Thymus (tissue), 11 donors: ENCODE measurements around the gene KRT78. TPM values are rescaled to one million over a fixed set of nuclear protein-coding genes. Genes with fewer than 3 reads are reported as not detected.
"Not testable (repeated sequence)": the region's sequence is repeated elsewhere in the genome, so short reads cannot be mapped to it uniquely, and the experiment has no call there.

Source experiments
- DNase-seq, 9 donors: peaks; one replicate each; pipeline ENCODE4 v3.0.0-alpha.2; 2013; ENCODE audit warnings: low spot score in 9 of 9, low read depth in 6 of 9, missing footprints in 1 of 9
- H3K27ac ChIP-seq, 2 donors: one replicate each; pipeline ENCODE4 v1.5.1; 2013; ENCODE audit warnings: control low read depth in 1 of 2, low read depth in 1 of 2, low read length in 1 of 2, mild to moderate bottlenecking in 1 of 2, moderate library complexity in 1 of 2
- H3K27me3 ChIP-seq, 2 donors: one replicate each; pipeline ENCODE4 v1.5.1; 2013; ENCODE audit warnings: low read length in 1 of 2; ENCODE audit not compliant: control insufficient read depth in 2 of 2, insufficient read depth in 1 of 2
- H3K36me3 ChIP-seq, 2 donors: one replicate each; pipeline ENCODE4 v1.5.1; 2013; ENCODE audit warnings: low read length in 1 of 2, mild to moderate bottlenecking in 1 of 2, moderate library complexity in 1 of 2; ENCODE audit not compliant: control insufficient read depth in 2 of 2, insufficient read depth in 2 of 2
- H3K4me1 ChIP-seq, 2 donors: one replicate each; pipeline ENCODE4 v1.5.1; 2013; ENCODE audit warnings: low read length in 2 of 2; ENCODE audit not compliant: control insufficient read depth in 2 of 2, insufficient read depth in 2 of 2
- H3K4me3 ChIP-seq, 2 donors: one replicate each; pipeline ENCODE4 v1.5.1; 2013; ENCODE audit warnings: low read length in 2 of 2, control low read depth in 1 of 2, mild to moderate bottlenecking in 1 of 2
- H3K9me3 ChIP-seq, 2 donors: one replicate each; pipeline ENCODE4 v1.5.1; 2013; ENCODE audit warnings: low read length in 1 of 2, mild to moderate bottlenecking in 1 of 2; ENCODE audit not compliant: control insufficient read depth in 2 of 2, insufficient read depth in 1 of 2
- WGBS: extraction: QIAGEN DNeasy Blood & Tissue Kit; methylation state at CpG from one replicate; pipeline ENCODE4 v1.1.7; 2013; 5-methylcytosine and 5-hydroxymethylcytosine counted together
- polyA plus RNA-seq: library from polyadenylated mRNA; stranded (reverse); fragments of 200-250 nt; gene quantifications from one replicate; pipeline ENCODE4 v1.2.3, GENCODE V29; 2013
- total RNA-seq: library from RNA; stranded (reverse); fragments of 120-200 nt; gene quantifications from one replicate; pipeline ENCODE4 v1.2.4, GENCODE V29; 2013
- donor health status: healthy.

The KRT78 gene
- total and polyA plus RNA-seq, 2 donors: 0.42 to 7.2 TPM

DNA sequence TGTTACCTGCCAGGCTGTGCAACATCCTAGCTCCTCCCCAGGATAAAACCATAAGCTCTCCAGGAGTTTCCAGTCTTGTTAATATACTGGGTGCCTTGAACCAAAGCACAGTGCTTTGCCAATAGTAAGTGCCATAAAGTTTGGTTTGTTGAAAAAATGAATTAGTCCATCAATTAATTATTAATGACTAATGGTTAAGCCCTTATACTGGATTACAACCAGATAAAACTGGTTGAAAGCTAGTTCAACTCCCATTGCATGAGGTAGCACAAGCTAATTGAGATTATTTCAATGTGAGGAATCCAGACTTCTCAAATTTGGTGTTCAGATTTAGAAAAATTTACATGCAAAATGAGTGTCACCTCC is 51.3 kb downstream of the KRT78 start:
- H3K27ac ChIP-seq: no peak overlapping the region
- no peaks in the 10 kb centered on the region for H3K9me3 ChIP-seq
- DNase-seq: no peak
- H3K4me3 ChIP-seq: no peak overlapping the region
- H3K4me1 ChIP-seq: no peaks in the 10 kb centered on the region
- H3K36me3 ChIP-seq: no peaks in the 10 kb centered on the region
- peaks cover 0 to 7% of the 10 kb centered on the region in 2 donors for H3K27me3 ChIP-seq

DNA sequence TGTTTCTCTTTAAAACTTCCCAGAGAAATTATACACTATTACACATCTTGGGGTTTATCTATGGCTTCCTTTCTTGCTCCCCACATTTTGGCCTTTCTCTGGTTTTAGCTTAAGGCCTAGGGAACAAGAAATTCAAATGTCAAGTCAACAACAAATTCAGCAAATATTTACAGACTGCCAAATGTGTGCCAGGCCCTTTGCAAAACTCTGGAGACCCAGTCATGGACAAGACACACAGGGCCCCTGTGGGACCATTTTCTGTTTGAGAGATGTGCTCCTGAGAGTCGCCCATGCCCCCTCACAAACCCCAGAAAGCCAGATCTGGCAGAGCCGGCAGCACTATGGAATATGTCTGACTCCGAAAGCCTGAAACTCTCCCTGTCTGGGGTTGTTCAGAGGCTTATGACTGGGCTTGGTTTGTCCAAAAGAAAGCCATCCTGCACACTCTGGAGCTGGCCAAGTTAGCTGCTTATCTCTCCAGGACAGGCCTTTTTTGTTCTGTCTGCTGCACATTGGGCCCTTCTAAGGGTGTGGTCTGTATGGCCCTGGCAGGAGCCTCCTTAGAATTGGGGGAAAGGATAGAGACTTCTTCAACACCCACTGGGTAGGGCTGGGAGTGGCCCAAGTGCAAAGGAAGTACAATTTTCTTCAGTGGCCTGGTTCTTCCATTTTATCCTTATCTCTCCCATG is 51.8 kb downstream of the KRT78 start:
- H3K36me3 ChIP-seq: no peaks in the 10 kb centered on the region
- no peak overlapping the region for H3K27ac ChIP-seq
- no peak overlapping the region for H3K4me3 ChIP-seq
- no peaks in the 10 kb centered on the region for H3K4me1 ChIP-seq
- H3K27me3 ChIP-seq: peaks cover 0 to 7% of the 10 kb centered on the region in 2 donors
- WGBS: 90% methylated on average over 3 of the region's 3 CpGs
- no peaks in the 10 kb centered on the region for H3K9me3 ChIP-seq
- no peak for DNase-seq

DNA sequence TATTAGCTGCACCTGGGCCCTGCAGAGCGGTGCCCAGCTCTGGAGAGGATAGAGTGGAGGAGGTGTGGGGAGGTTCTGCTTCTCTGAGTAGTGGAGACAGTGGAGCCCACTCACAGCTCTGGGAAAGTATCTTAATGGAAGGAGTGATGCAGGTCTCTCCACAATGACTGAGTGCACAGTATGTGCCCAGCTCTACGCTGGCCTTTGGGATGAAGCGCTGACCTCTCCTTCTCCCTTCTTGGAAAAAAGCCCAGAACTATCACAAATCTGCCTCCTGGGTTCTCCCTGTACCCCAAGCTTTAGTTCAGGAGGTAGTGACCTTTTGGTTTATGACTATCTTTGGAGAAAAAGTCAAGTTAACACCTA is 52.4 kb downstream of the KRT78 start:
- H3K27me3 ChIP-seq: peaks cover 0 to 10% of the 10 kb centered on the region in 2 donors
- H3K27ac ChIP-seq: no peak overlapping the region
- no peaks in the 10 kb centered on the region for H3K4me1 ChIP-seq
- no peaks in the 10 kb centered on the region for H3K36me3 ChIP-seq
- H3K4me3 ChIP-seq: no peak overlapping the region
- no peak for DNase-seq
- 96% methylated on average over 3 of the region's 3 CpGs for WGBS
- no peaks in the 10 kb centered on the region for H3K9me3 ChIP-seq

DNA sequence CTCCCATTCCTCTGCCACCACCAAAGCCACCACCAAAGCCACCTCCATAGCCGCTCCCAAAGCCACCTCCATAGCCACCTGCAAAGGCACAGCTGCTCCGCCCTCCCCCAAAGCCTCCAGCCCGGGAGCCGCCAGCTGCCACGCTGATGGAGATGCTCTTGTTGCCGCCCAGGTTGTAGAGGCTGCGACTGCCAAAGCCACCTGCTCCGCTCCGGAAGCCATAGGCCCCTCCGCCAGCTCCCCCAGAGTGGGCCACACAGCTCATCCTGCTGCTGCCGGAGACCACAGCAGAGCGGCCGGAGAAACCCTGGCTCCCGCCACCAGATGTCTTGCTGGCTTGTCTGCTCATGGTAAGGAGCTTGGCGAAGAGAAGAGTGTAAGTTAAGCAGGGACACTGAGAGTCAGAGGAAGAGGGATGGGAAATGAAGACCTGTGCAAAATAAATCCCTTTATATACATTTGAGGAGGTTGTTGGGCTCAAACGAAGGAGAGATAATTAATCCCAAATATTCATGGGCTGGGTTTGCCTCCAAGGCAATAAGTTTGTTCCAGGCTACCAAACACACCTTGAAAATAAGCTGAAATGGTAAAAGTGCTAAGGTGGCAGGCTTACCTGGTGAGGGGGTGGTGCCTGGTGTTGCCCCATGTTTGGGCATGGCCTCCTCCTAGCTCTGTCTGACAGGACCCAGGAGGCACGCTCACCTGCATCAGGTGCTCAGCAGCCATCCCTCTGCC is 52.9 kb downstream of the KRT78 start, which contains the start of gene KRT3:
TSS of gene KRT3 (minus strand) at position 424 of the 735 bp plus-strand sequence. CDS start at position 349, 75 bp downstream.
- Histone ChIP-seq H3K4me1 (no peaks in the 10 kb centered on the region), H3K4me3 (no peak within 1 kb of the TSS), H3K9me3 (no peaks in the 10 kb centered on the region), H3K36me3 (no peaks in the 10 kb centered on the region), H3K27ac (no peak within 1 kb of the TSS), H3K27me3 (peaks cover 0 to 15% of the 10 kb centered on the region in 2 donors)
- no peak for DNase-seq
- WGBS: 95% methylated on average over 17 of the region's 17 CpGs

DNA sequence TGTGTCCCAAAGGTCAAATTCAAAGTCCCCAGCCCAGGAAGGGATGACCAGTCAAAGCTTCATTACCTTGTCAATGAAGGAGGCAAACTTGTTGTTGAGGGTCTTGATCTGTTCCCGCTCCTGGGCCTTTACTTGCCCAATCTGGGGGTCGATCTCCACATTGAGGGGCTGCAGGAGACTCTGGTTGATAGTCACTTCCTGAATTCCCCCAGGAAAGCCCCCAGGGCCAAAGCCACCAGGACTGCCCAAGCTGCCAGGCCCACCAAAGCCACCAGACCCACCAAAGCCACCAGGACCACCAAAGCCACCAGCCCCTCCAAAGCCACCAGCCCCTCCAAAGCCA is 53.5 kb downstream of the KRT78 start:
- H3K4me1 ChIP-seq, H3K27ac ChIP-seq, DNase-seq, H3K4me3 ChIP-seq, H3K9me3 ChIP-seq, H3K36me3 ChIP-seq: not testable (repeated sequence)
- WGBS: 96% methylated on average over 2 of the region's 2 CpGs
- peaks cover 3 to 21% of the 10 kb centered on the region in 2 donors for H3K27me3 ChIP-seq

DNA sequence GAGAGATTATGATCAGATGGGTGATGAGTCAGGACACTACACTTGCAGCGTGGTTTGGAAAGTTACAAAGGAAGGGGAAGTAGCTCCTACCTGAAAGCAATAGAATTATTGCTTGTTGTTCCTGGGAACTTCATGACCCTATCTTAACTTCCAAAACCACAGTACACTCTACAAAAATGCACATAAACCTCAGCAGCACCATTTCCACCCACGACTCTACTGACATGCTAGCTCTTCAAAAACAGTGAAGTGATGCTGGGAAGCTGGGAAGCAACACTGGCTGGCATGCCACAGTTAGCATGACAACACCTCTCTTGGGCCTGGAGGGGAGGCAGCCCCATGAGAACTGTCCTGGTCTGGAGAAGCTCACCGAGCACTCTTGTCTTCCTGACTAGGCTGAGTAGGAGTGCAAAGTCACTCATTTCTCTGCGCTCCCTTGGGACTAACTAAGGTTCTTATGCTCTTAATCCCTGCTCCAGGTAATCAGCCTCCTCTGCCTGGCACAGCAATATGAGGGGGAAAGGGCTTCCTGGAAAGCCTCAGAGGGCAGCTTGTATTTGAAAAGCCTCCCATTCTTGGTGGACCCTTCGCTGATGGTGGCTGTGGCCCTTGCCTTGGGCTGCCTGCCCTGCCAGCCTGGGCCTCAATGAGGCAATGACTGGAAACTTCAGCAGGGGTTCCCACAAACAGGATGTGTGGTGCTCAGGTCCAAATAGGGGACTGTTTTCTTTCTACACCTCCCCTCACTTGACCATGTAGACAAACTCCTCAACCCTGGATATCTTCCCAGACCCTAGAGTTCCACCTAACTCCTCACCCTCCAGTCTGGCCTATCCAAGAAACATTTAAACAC is 54.1 kb downstream of the KRT78 start:
- H3K27ac ChIP-seq: no peak overlapping the region
- peaks cover 6 to 25% of the 10 kb centered on the region in 2 donors for H3K27me3 ChIP-seq
- no peaks in the 10 kb centered on the region for H3K36me3 ChIP-seq
- no peak for DNase-seq
- no peak overlapping the region for H3K4me3 ChIP-seq
- WGBS: 70% methylated on average over 5 of the region's 5 CpGs
- H3K4me1 ChIP-seq: peaks cover 0 to 3% of the 10 kb centered on the region in 2 donors
- H3K9me3 ChIP-seq: no peaks in the 10 kb centered on the region

DNA sequence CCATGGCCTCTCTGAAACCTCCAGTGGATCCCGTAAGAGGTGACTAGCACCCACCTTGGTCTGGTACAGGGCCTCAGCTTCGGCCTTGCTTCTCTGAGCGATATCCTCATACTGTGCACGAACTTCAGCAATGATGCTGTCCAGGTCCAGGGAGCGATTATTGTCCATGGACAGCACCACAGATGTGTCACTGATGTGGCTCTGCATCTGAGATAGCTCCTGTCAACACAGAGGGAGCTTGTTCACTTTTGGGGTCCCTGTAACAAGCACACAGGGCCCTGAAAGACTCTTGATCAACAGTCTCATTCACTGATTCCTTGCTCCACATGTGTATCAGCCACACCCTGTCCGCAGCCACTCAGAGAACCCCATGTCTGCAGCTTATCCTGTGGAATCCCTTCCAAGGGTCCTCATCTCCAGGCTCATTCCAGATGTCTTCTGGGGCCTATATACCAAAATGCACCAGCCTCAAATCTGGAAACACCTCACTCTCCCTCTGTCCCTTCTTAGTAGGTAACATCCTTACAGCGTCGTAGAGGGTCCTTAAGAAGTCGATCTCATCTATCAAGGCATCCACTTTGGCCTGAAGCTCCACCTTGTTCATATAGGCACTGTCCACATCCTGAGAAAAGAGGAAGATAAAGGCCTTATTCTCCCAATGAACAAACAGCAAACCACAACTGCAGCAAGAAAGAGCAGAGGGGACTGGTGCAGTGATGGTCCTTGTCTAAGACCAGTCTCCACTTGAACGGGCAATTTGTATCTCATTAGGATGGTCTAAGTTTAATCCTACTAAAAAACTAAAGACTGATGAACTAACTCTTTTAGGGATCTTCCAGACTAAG is 56.4 kb downstream of the KRT78 start:
- Histone ChIP-seq H3K4me3 (no peak overlapping the region), H3K9me3 (no peaks in the 10 kb centered on the region), H3K36me3 (no peaks in the 10 kb centered on the region), H3K27ac (no peak overlapping the region), H3K27me3 (peaks cover 8 to 41% of the 10 kb centered on the region in 2 donors), H3K4me1 (peaks cover 0 to 3% of the 10 kb centered on the region in 2 donors)
- no peak for DNase-seq
- 83% methylated on average over 10 of the region's 10 CpGs for WGBS

DNA sequence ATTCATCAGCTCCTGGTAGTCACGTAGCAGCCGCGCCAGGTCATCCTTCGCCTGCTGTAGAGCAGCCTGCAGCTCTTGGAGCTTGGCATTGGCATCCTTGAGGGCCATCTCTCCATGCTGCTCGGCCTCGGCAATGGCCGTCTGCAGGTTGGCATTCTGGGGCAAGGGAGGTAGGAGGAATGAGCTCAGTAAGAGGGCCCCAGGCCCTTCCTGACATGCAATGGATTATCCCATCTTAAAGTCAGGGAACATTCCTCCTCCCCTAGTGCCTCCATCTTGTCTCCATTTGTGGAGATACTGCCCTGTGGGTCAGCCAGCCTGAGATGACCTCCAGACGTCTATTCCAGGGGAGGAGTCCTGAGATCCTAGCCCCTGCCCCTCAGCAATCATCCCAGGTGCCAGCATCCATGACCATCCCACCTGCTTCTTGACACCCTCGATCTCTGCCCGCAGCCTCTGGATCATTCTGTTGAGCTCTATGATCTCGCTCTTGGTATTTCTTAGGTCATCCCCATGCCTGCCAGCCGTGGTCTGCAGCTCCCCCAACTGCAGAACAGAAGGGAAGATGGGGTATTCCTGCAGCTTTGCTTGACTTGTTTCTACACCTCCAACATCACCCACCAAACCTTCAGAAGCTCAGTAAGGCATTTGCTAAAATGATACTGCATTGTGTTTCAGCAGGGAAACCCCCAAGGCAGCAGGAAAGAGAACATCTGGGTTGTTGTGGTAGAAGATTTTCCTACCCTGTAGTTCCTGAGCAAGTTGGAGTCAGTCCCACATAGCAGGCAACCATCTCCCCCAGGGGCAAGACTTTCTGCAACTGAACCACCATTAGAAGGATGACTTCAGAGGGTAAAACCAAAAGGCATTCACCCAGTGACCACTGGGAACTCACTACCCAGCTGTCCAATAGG is 57.3 kb downstream of the KRT78 start:
- no peak for DNase-seq
- WGBS: 91% methylated on average over 12 of the region's 12 CpGs
- Histone ChIP-seq H3K4me1 (peaks cover 0 to 3% of the 10 kb centered on the region in 2 donors), H3K36me3 (no peaks in the 10 kb centered on the region), H3K27ac (no peak overlapping the region), H3K4me3 (no peak overlapping the region), H3K27me3 (peaks cover 8 to 43% of the 10 kb centered on the region in 2 donors), H3K9me3 (no peaks in the 10 kb centered on the region)
